GM21528 (cell line): ENCODE measurements around the gene BFSP1.

Source experiments
- ATAC-seq: cut with Tn5 transposase; IDR thresholded peaks from one replicate; pipeline ENCODE4 v1.9.1; 2021; ENCODE audit warnings: mild to moderate bottlenecking, moderate library complexity; ENCODE audit not compliant: unreplicated experiment, low FRiP score

Gene BFSP1

GRCh38 chr20:17500826-17501225, 30.4 kb downstream of the BFSP1 start:
- no peak for ATAC-seq

- no peak for ATAC-seq
Observed at GRCh38 chr20:17500271-17500670, 30.9 kb downstream of the BFSP1 start.

- no peak for ATAC-seq
Observed at GRCh38 chr20:17499041-17499440, 32.1 kb downstream of the BFSP1 start.

- ATAC-seq: no peak
Observed at GRCh38 chr20:17498641-17499040, 32.5 kb downstream of the BFSP1 start.

- no peak for ATAC-seq
Observed at GRCh38 chr20:17497821-17498580, 33.2 kb downstream of the BFSP1 start.

GRCh38 chr20:17495826-17496225, 35.4 kb downstream of the BFSP1 start:
- ATAC-seq: no peak

- ATAC-seq: no peak
Observed at GRCh38 chr20:17494201-17494600, 37.0 kb downstream of the BFSP1 start.

GRCh38 chr20:17493173-17493572, 38.0 kb downstream of the BFSP1 start:
- no peak for ATAC-seq

- no peak for ATAC-seq
Observed at GRCh38 chr20:17491488-17491887, 39.7 kb downstream of the BFSP1 start.

- ATAC-seq: no peak
Observed at GRCh38 chr20:17491041-17491440, 40.1 kb downstream of the BFSP1 start.

- ATAC-seq: no peak
Observed at GRCh38 chr20:17490501-17490900, 40.7 kb downstream of the BFSP1 start.

- no peak for ATAC-seq
Observed at GRCh38 chr20:17488916-17489600, 42.1 kb downstream of the BFSP1 start.

GRCh38 chr20:17485017-17485416, 46.2 kb downstream of the BFSP1 start:
- ATAC-seq: no peak

- no peak for ATAC-seq
Observed at GRCh38 chr20:17482536-17482935, 48.6 kb downstream of the BFSP1 start.

- ATAC-seq: no peak
Observed at GRCh38 chr20:17481661-17482060, 49.5 kb downstream of the BFSP1 start.

GRCh38 chr20:17480696-17481095, 50.5 kb downstream of the BFSP1 start:
- ATAC-seq: no peak

GRCh38 chr20:17479063-17479657, 52.0 kb downstream of the BFSP1 start:
- ATAC-seq: no peak

GRCh38 chr20:17473659-17474058, 57.5 kb downstream of the BFSP1 start:
- ATAC-seq: no peak

GRCh38 chr20:17471606-17472187, 59.5 kb downstream of the BFSP1 start:
- ATAC-seq: no peak

GRCh38 chr20:17470973-17471372, 60.2 kb downstream of the BFSP1 start:
- no peak for ATAC-seq

- ATAC-seq: no peak
Observed at GRCh38 chr20:17470521-17470920, 60.7 kb downstream of the BFSP1 start.
